ENCODE measurements around the gene ARRDC4.

DNA sequence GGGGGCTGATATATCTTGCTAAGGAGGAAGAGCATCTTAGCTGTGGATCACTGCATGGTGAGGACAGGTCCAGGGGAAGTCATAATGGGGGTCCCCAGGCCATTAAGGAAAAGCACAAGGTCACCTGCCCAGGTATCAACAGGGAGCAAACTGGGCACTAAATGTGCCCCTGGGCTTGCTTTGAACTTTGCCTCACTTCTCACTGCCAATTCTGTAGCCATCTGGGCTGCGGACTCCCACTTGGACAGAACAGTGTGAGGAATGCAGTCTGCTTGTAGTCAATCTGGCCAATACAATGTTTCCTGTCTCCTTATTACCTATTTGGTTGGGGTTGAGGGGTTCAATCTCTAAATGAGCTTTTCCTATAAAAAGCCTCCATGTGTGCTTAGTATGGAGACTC, 21.3 kb downstream of the ARRDC4 start:
- TF ChIP-seq, protein P1, sequence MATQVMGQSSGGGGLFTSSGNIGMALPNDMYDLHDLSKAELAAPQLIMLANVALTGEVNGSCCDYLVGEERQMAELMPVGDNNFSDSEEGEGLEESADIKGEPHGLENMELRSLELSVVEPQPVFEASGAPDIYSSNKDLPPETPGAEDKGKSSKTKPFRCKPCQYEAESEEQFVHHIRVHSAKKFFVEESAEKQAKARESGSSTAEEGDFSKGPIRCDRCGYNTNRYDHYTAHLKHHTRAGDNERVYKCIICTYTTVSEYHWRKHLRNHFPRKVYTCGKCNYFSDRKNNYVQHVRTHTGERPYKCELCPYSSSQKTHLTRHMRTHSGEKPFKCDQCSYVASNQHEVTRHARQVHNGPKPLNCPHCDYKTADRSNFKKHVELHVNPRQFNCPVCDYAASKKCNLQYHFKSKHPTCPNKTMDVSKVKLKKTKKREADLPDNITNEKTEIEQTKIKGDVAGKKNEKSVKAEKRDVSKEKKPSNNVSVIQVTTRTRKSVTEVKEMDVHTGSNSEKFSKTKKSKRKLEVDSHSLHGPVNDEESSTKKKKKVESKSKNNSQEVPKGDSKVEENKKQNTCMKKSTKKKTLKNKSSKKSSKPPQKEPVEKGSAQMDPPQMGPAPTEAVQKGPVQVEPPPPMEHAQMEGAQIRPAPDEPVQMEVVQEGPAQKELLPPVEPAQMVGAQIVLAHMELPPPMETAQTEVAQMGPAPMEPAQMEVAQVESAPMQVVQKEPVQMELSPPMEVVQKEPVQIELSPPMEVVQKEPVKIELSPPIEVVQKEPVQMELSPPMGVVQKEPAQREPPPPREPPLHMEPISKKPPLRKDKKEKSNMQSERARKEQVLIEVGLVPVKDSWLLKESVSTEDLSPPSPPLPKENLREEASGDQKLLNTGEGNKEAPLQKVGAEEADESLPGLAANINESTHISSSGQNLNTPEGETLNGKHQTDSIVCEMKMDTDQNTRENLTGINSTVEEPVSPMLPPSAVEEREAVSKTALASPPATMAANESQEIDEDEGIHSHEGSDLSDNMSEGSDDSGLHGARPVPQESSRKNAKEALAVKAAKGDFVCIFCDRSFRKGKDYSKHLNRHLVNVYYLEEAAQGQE (IDR thresholded peaks at IDR 0.05; ENCODE audit: insufficient read depth in 1 of 2, low read depth in 2 of 2, low read length in 2 of 2): no peak
- TF ChIP-seq SIN3A (IDR thresholded peaks at IDR 0.05; ENCODE audit: borderline replicate concordance, insufficient read depth, low read length) (no peak), POLR2AphosphoS5 (IDR thresholded peaks at IDR 0.05; ENCODE audit: low read depth, low read length) (no peak), TAF1 (IDR thresholded peaks at IDR 0.05; ENCODE audit: borderline replicate concordance, insufficient read depth, low read length) (no peak)

All from PFSK-1 (cell line).